ENCODE results near the gene CEACAM21.
"Not testable (repeated sequence)": the region's sequence is repeated elsewhere in the genome, so short reads cannot be mapped to it uniquely, and the experiment has no call there.

CEACAM21 gene

DNA sequence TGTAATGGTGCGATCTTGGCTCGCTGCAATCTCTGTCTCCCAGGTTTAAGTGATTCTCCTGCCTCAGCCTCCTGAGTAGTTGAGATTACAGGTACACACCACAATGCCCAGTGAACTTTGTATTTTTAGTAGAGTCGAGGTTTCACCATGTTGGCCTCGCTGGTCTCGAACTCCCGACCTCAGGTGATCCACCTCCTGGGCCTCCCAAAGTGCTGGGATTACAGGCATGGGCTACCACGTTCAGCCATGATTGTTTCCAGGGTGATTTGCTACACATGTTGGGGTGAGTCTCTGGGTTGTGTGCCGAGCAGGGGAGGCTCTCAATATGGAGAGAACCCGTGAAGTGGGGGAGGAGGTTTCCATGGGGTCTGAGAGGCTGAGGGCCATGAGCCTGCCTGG lies 24.8 kb upstream of the CEACAM21 start:
- no peak for DNase-seq

DNA sequence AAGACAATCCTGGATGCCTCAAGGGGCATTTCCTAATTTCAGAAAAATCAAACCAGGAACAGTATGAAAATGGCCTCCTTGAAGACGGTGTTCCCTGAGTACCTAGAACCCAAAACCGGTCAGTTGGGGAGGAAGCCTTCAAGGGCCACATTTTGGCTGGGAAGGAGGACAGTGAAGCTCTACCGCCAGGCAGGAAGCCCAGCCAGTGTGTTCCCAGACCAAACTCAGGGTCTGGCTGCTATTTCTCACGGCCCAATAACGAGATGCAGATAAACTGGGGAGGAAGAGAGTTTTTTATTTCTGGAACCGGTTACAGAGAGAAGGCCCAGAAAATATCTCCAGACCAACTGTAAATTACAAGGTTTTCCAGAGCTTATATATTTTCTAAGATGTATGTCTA lies 24.3 kb upstream of the CEACAM21 start:
- no peak for DNase-seq

DNA sequence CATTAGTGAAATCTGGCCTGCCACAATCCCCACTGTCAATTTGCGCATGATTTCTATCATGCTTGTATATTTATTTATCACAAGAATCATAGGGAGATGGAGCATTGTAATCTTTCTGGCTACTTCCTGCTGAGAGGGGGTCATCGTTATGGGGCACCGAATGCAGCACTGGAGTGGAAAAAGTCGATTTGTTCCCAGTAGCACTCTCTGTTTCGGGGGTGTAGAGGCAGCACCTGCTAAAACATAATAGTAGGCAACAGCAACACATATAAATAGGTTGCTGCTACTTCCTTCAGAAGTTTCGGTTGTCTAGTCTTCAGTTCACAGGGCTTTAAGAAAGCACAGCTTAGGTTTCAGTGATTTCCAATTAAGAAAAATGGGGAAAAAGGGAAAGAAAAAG lies 23.4 kb upstream of the CEACAM21 start:
- no peak for DNase-seq

DNA sequence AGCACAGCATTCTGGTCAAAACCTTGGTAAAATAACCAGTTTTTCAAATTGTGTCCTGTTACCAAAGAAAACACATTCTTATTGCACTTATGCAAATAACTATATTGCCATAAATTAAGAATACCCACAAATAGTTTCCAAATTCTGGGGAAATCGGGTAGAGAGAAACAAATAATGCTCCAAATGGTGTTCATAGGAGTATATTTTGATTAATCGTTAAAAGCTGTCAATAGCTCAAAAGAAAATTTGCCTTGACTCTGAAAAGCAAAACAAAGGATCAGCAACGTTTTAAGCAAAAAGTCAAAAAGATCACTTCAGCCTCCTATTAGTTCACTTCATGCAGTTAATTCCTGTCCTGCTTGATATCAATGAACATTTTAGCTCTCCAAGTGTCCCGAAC lies 22.2 kb upstream of the CEACAM21 start:
- DNase-seq: no peak

DNA sequence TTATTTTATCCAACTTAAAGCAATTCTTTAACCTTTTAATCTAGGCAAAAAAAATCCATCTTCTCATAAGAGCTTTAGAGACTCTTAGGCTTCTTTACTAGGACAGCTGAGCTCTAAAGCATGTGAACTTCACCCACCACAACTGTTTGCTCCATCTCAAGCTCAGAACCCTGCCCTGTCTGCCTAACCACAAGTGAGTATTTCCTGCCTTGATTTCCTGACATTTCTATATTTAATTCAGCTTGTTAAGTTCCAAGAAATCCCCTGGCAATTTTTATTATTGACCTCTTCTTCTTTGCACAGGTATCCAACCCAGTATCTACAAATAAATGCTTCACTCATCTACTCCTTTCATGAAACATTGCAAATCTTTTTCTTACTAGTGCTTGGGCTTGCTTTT lies 21.1 kb upstream of the CEACAM21 start:
- no peak for DNase-seq

DNA sequence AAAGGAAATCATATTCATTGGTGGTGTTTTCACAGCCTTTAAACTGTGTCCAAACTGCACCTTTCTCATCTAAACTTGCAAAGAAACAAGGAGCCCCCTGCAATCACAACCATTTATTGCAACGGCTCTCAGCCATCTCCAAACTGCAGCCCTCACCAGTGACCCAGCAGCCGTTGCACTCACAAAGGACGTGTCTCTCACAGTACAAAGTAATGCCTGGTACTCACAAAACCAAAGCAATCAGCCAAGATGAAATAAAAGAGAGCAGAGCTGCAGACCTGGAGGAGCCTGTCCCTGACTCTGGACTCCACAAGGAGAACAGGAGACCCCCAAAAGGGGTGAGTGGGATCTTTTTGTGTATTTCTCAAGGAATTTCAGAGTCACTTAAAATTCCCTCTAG lies 20.2 kb upstream of the CEACAM21 start:
- no peak for DNase-seq

DNA sequence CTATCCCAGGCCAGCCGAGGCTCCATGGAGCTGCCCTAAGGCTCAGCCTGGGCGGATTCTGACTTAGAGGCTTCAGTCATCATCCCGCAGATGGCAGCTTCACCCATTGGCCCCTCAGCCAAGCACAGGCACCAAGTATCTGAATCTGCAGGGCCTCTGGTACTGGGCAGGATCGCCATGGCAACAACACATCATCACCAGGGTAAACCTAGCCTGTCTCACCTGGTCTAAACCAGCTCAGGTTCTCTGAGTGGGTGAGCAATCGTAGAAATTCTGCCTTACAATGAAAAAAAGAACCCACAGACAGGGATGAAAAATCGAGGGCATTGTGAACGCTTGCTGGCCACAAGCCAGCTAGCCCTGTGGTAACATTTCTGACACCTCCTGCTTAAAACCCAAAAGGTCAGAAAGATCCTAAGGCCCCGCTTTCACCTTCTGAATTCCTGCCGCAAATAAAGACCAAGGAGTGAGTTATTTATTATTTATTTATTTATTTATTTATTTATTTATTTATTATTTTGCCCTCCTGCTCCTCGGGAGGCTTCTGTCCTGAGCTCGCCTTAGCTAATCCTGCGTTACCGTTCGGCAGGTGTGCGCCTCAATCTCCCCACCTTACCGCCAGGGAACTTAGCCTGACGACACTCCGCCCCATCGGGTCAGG lies 12.0 kb upstream of the CEACAM21 start:
- no peak for DNase-seq

DNA sequence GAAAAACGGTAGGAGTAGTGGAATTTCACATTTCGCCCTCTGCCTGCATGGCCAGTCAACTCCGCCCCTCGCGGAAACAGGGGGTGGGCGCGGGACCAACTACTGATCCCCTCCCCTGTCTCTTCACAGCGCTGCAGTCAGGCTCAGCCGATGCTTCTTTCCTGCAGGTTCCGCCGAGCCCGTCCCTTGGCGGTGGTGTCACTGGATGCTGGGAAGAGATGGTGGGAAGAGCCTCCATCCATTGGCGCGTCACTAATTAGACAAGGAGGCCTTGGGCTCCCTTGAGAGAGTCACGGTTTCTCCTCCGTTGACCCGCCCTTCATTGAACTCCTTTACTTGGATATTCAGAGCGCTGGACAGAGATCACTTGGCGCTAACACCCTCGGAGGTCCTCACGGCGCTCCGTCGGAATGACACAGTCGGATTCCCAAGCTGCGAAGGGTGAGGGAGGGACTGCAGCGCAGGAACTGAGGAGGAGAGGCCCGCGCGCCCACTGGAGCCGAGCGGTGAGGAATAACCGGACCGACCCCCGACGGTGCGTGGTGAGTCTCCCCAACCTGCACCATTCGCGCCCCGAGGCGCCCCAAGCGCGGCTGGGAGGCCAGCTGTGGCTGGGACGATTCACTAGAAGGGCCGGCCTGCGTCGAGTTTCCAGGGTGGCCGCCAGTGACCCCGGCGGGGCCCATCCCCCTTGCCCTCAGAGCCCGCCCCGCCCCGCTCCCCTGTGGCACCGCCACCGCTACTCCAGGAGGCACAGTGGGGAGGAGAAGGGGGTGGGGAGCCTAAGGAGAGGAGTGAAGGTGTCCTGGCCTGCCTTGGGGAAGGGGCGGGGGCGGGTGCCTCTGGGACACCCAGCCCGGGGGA lies 11.2 kb upstream of the CEACAM21 start:
- no peak for DNase-seq

DNA sequence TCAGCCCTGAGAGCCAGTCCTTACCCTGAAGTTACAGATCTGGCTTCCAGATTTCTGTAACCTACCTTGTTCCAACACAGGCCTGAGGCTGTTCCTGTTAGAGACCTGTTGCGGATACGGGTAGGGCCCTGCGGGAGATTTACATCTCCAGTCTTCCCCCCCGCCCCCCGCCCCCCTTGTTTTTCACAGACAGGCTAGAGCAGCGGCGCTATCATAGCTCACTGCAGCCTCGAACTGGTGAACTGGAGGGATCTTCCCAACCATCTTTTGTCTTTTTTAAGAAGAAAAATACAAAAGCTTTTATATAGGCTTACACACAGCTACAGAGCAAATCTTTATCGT lies 10.6 kb upstream of the CEACAM21 start:
- DNase-seq: no peak

DNA sequence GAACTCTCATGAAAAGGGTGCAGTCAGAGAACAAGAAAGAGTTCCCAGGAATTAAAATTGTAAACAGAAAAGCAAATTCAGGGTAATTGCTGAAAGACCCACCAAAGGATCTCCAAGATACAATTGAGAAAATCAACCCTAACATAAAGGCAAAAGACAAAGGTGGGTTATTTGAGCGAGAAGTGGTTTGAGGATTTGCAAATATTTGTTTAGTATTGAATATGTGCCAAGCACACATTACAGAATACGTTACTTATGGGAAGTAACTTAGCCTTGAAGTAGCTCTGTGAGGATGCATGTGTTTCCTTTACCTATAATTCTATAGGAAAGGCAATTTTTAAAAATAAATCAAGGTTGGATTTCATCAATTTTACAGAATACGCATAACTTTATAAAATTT lies 10.0 kb upstream of the CEACAM21 start:
- no peak for DNase-seq

DNA sequence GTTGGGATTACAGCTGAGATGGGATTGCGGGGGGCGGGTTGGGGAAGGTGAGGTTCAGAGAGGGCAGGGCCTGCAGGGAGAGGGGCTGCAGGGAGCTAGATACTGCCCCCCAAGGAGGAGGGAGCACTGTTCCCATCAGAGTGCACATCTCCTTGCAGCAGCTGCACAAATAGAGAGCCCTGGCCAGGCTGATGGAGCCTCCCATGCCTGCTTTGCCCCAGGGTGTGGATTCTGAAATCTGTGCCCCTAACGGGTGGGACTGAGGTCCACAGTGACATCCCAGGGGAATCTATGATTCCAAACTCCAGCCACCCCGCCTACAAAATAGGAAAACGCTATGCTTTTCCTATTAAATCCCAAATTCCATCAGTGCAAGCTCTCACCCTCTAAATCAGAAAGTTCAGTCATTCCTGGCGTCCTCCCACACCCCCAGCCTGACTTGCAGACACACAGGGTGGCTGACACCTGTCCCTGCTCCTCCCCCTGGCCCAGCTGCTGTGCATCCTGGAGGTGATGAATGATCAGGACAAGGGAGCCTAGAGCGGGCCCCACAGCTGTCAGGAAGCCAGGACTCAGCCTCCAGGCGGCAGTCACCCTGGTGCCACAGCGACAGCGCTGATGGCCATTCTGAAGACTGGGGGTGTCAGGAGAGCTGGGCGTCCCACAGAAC lies 6.3 kb upstream of the CEACAM21 start:
- DNase-seq: no peak

DNA sequence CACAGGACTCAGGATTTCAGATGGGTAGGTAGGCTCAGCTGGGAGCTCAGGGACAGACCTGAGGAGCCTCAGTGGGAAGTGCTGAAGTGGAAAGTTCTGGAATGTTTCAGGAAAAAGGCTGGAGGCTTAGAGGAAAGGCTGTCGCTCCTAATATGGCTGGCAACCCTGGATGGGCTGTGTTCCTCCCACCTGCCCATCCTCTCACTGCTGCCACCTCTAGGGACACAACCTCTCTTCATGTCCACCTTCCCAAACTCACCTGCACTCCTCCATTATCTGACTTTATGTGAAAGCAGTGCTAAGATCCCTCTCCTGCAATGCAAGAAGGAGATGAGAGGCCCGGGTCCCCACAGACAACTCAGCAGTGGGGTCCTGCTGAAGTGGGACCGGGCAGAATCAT lies 5.8 kb upstream of the CEACAM21 start:
- DNase-seq: no peak

DNA sequence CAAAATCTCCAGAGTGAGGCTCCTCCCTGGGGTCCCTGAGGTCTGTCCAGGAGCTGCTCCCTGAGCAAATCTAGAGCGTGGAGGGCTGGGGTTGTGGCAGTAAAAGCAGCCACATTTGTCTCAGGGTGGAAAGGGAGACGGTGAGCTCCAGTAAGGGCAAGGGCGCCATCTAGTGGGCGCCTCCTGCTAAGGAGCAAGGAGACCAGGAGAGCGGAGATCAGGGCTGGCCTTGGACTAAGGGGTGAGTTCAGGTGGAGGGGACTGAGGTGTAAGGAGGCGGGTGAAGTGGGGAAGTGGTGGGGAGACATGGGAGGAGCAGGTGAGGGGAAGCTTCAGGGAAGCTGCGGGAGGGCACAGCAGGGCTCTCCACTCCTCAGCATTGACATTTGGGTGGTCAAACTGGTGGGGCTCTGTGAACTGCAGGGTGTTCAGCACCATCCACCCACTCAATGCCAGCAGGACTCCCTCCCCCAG lies 5.3 kb upstream of the CEACAM21 start:
- no peak for DNase-seq

DNA sequence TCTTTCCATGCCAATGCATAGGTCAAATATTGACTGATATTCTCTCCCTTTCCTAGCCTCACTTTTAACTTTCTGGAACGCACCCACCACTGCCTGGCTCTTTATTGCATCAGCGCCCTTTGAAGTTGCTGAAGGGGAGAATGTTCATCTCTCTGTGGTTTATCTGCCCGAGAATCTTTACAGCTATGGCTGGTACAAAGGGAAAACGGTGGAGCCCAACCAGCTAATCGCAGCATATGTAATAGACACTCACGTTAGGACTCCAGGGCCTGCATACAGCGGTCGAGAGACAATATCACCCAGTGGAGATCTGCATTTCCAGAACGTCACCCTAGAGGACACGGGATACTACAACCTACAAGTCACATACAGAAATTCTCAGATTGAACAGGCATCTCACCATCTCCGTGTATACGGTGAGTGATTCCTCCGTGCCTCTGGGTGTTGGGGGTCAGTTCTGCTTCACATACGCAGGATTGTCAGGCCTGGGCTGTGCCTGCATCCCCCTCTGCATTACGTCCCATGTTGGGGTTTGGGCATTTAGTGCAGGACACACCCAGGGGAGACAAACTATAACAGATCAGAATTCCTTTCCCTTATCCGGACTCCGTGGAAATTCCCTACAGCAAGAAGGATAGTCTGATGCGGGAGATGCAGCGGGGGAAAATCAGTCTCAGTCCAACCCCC lies 1.3 kb downstream of the CEACAM21 start:
- DNase-seq: no peak

DNA sequence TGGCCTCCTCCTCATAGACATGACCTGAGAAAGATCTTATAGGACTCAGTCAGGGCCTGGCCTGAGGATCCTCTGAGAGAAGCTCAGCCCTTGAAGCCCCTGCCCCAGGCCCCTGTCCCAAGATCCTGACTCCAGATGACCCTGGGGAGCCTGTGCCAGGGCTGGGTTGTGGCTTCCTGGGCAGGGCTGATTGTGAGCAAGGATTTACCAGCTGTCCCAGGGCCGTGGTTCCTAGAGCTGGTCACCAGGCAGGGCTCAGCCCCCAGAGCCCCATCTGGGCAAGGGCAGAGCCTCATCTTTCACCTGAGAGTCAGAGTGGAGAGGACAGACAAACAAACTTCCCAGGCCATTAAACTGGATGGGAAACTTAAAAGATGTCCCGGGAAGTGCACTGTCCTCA lies 1.9 kb downstream of the CEACAM21 start:
- DNase-seq: no peak

DNA sequence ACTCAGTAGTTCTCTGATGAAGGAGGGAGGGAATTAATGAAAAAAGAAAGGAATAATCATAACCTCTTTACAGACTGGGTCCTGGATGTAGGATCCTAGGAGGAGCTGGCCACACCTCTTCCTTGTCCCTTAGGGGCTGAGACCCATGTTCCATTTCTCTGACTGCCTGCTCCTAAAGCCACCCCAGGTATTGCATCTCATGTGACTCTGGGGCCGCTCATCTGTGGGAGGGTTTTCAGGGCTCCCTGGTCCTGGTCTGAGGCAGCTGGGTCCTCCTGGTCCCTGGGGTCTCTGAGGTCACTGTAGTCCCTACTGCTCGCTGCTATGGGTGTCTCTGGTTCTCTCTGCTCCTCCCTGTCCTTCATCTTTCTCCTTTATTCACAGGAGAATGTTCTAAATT lies 2.9 kb downstream of the CEACAM21 start:
- DNase-seq: no peak

DNA sequence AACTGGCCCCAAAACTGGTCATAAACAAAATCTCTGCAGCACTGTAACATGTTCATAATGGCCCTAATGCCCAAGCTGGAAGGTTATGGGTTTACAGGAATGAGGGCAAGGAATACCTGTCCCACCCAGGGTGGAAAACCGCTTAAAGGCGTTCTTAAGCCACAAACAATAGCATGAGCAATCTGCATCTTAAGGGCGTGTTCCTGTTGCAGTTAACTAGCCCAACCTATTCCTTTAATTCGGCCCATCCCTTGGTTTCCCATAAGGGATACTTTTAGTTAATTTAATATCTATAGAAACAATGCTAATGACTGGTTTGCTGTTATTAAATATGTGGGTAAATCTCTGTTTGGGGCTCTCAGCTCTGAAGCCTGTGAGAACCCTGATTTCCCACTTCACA lies 5.1 kb downstream of the CEACAM21 start:
- DNase-seq: not testable (repeated sequence)

DNA sequence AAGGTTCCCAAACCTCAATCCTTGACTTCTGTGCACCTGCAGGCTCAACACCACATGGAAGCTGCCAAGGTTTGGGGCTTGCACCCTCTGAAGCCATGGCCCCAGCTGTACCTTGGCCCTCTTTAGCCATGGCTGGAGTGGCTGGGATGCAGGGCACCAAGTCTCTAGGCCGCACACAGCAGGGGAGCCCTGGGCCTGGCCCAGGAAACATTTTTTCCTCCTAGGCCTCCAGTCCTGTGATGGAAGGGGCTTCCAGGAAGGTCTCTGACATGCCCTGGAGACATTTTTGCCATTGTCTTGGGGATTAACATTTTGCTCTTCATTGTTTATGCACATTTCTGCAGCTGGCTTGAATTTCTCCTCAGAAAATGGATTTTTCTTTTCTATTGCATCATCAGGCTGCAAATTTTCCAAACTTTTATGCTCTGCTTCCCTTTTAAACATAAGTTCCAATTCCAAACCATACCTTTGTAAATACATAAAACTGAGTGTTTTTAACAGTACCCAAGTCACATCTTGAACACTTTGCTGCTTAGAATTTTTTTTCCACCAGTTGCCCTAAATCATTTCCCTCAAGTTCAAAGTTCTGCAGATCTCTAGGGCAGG lies 6.7 kb downstream of the CEACAM21 start:
- DNase-seq: not testable (repeated sequence)

DNA sequence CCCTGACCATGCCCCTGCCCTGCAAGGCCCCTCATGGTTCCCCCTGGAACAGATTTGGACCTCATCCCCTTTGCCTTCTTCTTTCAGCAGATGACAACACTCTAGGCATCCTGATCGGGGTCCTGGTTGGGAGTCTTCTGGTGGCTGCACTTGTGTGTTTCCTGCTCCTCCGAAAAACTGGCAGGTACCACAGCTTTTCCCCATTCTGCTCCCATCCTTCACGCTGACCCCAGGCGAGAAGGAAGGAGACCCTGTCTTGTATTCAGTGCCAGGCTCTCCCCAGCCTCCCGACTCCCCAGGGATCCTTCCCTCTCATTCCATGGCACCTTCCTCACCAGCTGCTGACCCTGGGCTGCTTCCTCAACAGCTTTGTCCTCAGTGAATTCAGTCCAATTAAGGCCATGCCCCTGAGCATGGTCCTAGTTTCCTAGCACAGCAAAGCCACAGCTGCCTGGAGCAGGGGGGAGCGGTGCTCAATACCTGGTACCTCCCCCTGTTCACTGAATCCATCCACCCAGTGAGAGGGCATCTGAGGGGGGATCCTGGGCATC lies 8.4 kb downstream of the CEACAM21 start:
- no peak for DNase-seq

DNA sequence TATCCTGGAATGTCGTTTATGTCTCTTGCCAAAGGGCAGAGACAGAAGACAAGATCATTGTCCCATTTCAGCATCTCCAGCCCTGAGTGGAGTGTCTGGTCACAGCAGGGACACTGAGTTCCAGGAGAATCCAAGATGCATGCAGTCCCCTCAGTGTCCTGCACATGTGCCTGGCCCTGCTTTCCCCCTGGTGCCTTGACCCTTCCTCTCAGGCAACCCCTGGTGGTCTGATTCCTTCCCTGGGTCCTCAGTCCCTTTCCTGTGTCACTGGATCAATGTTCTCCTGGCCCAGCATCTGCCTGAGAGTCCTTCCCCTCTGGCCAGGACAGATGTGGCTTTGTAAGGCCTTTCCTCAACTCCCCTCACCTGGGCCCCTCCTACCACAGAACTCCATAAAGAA lies 9.0 kb downstream of the CEACAM21 start:
- no peak for DNase-seq

DNA sequence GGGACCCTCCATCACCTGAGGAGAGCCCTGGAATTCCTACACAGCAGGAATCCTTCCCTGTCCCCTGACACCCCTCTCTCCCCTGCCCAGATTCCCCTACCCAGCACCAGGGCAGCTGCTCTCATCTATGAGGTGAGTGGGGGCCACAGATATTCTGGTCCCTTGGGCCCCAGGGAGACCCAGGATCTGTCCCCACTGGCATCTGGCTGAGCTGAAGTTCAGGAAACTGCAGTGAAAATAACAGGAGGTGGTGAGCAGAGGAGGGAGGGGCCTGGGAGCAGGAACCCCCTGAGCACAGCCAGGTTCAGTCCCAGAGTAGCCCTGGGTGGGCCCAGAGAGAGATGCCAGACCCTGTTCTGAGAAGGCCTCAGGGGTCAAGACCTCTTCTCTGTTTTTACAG lies 10.1 kb downstream of the CEACAM21 start:
- DNase-seq: no peak

DNA sequence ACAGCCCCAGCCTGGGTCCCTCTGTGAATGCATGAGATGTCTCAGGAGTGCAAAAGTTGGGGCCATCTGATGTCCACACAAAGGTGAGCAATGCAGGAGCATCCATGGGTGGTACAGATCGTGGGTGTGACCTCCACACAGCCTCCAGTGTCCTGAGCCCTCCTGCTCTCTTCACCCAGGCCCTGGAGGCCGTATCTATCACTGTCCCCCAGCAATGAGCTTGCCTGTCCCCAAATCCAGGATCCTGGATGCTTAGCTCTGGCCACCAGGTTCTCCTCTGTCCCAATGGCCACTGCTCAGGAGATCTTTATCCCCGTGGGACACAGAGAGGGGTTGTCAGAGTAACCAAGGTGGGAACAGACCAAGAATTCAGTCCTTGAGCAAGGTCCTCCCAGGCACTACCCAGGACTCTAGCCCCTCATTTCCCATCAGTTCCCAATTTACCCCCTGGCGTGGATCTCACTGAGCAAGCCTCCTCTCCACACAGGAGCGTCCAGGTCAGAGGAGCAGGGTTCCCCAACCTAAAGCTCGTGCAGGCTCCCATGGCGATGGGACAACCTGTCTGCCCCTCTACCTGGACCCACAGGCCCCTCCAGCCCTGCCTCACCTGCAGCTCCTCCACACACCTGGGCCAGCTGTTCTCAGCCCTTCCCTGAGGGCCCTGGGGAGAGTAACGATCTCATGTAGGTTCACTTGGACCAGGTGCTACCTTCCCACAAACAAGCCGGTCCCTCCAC lies 11.3 kb downstream of the CEACAM21 start:
- no peak for DNase-seq
